Non-pigmented ciliary epithelial cell (primary cell): Measurements from ENCODE around the gene MBTPS1.

Source experiments
- DNase-seq: peaks from one replicate; pipeline ENCODE4 v3.0.0-alpha.2; 2010; ENCODE audit warnings: low read depth

The MBTPS1 gene

DNA sequence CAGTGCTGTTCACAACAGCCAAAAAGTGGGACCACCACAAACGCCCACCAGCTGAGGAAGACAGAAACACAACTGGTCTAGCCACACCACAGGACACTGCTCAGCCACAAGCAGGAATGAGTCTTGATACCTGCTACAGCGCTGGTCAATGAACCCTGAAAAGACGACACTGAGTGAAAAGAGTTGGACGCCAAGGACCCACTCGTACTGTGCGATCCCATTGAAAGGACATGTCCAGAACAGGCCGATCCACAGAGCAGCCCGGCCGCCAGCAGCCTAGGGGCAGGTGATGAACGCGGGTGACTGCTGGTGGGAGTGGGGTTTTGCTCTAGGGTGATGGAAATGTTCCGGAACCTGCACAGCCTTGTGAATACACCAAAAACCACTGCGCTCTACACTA lies 63.5 kb downstream of the MBTPS1 start:
- no peak for DNase-seq

DNA sequence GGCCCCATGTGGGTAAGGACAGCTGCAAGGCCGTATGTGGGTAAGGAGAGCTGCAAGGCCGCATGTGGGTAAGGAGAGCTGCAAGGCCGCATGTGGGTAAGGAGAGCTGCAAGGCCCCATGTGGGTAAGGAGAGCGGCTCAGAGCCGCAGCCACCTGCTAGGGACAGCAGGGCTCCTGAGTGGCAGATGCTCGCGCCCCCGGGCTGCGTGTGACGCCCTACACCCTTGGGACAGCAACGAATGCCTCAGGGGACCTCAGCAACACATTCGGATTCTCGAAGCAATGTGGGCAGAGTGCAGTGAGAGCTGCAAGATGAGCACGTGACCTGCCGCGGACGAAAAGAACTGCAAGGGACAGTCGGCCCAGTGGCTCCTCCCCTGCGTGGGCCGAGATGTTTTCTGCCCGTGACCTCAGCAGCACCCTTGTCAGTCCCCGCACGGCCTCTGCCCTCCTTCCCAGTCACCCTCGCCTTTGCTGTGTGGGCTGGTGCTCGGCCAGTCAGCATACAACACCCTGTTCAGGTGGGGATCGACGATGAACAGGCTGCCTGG lies 64.6 kb downstream of the MBTPS1 start:
- no peak for DNase-seq

DNA sequence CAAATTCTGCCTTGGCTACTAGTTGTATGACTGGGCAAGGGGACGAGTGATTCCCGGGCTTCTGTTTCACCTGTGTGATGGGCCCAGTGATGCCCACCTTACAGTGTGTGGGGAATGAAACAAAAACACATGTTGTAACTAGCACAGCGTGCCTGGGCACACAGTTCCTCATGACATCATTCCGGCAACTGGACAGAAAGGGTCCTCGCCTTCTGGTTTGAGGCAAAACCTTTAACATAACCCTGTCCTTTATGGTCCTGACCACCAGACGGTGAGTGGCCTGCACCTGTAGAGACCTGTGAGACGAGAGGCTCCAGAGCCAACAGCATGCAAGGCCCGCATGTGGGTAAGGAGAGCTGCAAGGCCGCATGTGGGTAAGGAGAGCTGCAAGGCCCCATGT lies 66.4 kb downstream of the MBTPS1 start:
- DNase-seq, result no peak

DNA sequence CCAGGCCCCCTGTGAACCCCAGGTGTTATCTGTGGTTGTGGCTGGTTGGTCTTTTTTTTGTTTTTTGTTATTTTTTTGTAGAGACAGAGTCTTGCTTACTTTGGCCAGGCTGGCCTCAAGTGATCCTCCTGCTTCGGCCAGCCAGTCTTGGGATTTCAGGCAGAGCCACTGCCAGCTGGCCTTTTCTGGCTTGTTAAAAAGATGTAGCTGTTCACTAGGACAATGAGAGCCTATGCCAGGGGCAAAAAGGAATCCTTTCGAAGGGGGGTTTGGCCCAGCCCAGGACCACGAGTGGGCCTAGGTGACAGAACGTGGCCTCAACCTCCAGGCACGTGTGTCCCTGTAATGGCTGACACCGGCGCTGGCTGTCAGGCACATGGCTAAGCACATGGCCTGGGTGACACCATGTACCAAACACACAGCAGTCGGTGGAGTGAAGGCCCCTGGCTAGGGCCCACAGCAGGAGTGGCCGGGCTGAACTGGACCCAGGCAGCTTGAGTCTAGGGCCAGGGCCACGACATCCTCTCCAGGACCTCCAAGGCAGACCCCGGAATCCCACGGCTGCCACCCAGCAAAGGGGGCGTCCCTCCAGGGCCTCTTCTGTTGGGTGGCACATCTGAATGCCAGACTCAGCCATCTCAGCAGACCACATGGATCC lies 67.2 kb downstream of the MBTPS1 start:
- no peak for DNase-seq

DNA sequence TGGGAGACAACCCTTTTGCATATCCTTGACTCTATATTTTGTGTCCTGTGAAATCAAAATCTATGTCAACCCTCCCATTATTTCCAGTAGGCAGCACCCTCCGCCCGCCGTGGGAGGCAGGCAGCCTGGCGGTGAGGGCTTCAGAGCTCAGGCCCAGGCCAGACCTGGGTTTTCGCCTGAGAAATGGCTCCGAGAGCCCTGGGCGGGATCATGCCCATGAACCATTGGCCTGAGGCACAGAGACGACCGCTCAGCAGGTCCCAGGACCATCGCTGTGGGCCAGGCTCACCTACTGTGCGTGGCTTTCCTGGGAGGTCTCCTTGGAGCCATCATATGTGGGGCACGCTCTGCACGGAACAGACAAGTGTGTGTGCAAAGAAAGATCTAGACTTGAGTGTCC lies 67.9 kb downstream of the MBTPS1 start:
- no peak for DNase-seq

DNA sequence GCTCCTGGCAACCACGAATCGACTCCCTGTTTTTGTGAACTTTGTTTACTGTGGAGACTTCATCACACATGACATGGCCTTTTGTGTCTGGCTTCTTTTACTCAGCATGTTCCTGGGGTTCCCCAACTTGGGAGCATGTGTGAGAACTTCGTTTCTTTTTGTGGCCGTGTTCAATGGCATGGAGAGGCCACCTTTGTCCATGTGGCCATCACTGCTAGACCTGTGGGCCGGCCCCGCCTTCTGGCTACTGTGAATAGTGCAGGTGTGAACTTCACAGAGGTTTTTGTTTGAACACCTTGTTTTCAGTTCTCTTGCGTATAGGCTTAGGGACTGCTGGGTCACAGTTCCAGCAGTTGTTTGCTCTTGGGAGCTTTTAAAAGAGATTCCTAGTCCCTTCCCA lies 68.5 kb downstream of the MBTPS1 start:
- no peak for DNase-seq

DNA sequence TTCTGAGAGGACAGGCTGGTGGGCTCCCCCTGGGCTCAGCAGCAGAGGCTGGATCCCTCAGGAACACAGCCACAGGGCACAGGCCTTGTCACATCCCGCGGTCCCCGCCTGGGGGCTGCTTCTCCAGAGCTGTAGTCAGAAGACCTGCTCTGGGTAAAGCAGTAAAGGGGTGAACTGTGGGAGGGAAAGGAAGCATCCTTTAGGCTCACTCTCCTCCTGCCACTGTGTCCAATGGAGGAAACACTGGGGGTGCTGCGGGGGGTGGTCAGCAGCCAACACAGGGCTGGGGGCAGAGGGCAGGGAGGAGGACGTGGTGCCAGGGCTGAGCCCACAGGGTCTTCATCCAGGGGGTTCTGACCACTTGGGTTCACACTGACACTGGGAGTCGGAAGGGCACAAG lies 69.1 kb downstream of the MBTPS1 start:
- DNase-seq, result no peak

DNA sequence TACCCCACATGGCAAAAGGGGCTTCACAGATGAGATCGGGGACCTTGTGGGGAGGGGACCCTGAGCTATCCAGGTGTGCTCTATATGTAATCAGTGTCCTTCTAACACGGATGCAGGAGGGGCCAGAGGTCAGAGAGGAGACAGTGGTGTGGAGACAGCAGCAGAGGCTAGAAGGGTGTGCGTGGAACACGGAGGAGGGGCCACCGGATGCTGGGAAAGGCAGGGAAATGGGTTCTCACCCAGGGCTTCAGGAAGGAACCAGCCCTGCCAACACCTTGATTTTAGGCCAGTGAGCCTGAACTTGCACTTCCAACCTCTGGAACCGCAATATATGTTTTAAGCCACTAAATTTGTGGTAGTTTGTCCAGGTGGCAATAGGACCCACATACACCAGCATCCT lies 69.5 kb downstream of the MBTPS1 start:
- DNase-seq, result no peak

DNA sequence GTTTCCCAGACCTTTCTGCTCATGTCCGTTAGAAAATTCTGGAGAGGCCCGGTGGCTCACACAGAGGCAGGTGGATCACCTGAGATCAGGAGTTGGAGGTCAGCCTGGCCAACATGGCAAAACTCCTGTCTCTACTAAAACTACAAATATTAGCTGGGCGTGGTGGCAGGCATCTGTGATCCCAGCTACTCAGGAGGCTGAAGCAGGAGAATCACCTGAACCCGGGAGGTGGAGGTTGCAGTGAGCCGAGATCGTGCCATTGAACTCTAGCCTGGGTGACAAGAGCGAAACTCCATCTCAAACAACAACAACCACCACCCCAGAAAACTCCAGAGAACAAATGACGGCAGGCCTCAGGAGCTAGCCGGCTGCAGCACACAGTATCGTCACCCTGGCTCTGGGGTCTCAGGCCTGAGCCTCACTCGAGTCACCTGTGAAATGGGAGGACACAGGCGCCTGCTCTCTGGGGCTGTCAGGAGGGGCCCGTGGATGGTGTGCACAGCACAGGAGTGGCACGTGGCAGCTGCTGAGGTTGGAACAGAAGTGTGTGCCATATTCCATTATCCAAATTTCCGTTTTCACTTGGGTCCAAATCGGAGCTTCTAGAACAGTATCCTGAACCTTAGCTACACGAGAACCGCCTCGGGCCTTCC lies 70.8 kb downstream of the MBTPS1 start:
- DNase-seq, result no peak

DNA sequence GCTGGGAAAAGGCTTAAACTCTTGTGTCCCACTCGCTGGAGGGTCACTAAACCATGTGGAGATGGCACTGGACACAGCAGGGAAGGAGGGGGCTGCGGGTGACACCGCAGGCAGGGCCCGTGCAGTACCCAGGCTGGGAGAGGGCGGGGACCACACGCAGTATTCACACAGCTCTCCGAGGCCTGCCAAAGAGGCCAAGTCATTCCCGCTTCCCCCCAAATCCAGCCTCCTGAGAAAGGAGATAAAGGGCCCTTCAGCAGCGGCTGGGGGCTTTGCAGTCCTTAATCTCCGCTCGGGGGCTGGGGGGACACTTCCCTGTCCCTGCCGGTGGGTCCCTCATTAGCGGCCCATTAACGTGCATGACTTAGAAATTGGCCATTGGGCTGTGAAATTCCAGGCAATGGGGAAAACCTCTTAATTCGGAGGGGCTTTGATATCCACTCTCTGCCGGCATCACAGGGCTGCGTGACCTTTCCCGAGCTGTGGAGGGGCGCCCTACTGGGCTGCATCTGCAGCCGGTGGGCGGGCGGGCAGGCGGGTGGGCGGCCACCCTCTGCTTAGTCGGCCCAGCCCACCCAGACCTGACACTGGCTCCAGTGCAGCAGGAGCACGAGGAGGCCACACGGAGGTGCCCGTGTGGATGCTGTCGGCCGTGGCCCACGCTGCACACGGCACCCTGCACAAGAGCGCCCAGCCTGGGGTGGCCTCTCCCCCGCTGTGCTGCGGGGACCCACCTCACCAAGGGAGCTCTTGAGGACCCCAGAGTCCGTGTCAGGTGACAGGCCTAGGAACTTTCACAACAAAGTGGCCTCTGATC lies 71.5 kb downstream of the MBTPS1 start:
- no peak for DNase-seq

DNA sequence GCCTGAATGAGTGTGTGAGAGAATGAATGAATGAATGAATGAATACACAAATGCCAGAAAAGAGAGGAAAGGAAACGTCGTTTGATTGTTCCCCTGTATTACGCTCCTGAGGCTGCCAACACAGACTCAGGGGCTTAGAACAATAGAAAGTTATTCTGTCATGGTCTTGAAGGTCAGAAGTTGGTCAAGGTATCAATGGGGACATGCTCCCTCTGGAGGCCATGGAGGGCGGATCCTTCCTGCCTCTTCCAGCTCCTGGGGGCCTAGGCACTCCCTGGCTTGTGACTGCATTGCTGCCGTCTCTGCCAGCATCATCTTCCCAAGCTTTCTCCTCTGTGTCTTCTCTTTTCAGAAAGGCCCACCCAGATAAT lies 72.6 kb downstream of the MBTPS1 start:
- DNase-seq, result no peak

DNA sequence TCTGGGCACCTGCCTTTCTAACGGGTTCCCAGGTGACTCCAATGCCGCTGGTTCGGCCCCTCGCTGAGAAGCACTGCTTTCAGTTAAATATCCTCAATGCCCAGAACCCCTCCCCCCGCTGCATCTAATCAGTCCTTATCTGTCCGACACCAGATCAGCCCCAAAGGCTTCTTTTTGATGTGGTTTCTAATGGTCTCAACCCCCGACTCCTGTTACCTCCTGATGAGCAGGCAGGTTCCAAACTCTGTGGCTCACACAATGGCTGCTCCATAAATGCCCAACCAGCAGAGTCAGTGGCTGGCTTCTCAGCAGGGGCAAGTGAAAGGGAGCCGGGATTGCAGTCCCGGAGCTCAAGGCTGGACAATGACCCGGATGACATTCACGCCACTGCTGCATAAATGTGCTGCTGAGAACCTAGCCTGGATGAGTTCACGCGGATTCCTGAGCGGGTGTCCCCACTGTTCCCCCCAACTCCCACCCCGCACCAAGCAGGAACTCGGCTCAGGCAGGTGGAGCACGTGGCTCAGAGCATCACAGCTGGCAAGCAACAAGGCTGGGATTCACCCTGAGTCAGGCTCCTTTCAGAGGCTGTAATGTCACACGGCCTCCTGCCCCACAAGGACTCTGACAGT lies 73.1 kb downstream of the MBTPS1 start:
- DNase-seq, result no peak

DNA sequence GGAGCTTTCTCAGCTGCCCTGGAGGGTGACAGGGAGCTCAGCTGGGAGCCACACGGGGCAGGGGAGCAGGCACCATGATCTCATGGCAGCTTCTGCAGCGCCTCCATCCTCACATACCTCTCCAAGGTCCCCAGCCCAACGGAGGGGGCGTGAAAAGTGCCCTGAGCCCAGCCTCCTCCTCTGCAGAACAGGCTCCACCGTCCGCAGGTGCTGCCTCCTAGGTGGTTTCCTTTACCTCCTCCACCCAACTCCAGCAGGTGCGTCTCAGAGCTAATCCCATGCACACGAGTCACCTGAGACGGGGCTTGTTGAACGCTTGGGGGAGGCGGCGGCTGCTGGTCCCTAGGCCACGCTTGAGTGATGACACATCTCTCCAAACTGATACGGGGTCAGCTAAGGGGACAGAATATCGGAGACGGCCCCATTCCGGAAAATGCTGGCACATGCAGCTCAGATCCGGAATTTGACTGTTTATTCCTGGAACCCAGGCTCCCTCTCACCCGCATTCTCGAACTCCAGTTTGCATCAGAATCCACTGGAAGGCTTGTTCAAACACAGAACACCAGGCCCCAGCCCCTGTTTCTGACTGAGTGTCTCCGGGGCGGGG lies 73.8 kb downstream of the MBTPS1 start:
- no peak for DNase-seq

DNA sequence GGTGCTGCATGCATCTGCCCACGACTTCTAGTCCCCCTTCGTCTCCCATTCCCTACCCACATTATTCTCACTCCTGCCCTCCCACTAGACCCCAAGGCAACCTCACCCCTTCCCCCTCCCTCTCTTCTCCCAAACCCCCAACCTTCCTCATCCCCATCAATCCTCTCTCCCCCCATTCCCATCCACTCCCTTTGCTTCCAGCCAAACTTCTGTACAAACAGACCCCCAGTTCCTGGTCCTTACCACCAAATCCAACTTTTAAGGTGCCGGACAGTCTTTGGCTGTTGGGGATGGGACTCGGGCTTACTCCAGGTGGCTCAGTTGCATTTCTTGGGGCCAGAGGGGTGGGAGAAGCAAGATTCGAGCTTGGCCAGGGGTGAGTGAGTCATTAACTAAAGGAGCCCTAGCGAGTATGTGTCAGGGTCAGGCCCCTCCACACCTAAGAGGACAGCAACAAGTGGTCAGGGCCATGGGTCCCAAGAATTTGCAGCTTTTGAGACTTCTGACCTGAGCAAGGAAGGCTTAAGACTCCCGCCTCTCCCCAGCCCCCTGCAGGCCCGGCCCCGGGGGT lies 74.3 kb downstream of the MBTPS1 start, which contains the start of gene SLC38A8:
Gene SLC38A8 (minus strand): TSS at position 488 of the 571 bp plus-strand sequence. CDS start 638 bp downstream, outside the sequence.
- DNase-seq, result no peak

DNA sequence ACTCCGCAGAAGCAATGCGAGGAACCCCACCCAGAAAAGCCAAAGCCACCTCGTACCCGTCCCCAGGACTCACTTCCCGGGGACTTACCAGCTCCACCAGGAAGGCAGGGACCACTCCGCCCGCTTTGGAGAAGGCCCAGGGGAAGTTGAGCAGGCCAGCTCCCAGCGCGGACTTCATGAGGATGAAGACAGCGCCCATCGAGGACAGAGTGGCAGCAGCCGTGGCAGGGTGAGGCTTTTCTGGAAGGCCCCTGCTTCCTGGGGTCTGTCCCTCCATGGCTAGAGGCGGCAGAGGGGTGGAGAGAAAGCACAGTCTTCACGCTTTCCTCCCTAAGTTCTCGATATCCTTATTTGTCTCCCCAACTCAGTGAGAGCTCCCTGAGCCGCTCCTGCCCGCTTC lies 74.9 kb downstream of the MBTPS1 start:
- DNase-seq, result no peak

DNA sequence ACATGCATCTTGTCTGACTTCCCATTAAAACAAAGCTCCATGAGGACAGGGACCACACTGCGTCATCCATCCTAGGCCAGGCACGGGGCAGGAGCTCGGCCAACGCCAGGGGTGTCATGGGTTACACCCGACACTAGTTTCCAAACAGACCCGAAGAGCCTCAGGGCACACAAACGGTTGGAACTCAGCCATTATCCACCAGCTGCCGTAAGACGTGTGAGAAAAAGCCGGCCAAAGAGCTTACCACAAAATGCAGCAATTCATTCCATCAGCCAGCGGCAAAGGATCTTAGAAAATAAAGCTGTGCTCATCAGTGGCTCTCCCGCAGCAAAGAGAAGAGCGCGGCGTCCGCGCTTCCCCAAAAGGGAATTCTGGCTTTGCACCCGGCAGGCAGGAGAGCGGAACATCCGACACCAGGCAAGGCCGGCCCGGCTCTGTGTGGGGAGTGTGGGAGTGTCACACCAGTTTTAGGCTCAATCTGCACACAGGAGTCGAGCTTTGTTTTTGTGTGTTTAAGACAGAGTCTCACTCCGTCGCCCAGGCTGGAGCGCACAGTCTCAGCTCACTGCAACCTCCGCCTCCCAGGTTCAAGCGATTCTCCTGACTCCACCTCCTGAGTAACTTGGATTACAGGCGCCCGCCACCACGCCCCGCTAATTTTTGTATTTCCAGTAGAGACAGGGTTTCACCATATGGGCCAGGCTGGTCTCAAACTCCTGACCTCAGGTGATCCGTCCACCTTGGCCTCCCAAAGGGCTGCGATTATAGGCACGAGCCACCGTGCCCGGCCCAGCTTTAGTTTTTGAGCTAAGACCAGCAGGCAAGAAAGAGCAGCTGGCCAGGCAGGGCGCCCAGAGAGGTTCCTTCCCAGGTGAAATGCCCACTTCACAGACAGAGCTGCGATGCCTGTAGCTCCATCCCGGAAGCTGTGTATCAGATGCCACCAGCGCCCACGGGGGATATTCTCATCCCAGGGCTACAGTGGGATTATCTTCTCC lies 75.6 kb downstream of the MBTPS1 start:
- no peak for DNase-seq

DNA sequence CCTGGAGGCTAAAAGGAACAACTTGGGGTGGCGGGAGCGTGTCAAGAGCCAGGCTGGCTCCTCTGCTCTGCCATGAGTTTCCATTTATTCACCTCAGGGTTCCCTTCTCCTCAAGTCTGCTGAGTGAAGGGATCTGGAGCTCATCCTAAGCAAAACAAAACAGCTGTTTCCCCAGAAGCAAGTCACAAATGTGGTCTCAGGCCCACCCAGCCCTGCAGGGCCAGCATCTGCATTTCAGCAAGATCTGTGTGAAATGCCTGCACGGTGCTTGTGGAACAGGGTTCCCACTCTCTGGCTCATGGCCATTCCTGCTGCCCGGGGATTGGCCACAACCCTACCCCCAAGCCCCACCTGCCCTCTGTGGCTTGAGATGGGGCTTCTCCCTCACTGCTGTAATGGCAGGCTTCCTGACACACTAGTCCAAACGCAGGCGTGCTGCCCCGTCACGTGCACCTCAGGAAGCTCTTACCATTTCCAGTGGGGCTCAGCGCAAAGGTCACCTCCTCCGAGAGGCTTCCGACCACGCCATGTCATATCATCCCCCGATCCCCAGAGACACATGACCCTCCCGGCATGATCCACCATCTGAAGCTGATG lies 76.4 kb downstream of the MBTPS1 start:
- DNase-seq, result no peak

DNA sequence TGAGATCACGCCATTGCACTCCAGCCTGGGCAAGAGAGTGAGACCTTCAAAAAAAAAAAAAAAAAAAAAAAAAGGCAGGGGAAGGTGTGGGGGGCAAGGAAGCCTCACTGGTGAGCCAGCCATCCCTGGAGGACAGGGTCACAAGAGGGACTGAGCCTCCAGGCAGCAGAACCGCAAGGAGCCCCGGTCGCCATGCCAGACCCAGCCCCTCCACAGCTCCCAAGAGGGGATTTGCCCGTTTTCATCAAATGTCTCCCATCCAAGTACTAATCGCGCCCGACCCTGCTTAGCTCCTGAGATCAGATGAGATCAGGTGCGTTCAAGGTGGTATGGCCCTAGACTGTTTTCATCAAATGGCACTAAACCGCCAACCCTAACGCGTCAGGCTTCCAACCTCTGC lies 77.0 kb downstream of the MBTPS1 start:
- no peak for DNase-seq

DNA sequence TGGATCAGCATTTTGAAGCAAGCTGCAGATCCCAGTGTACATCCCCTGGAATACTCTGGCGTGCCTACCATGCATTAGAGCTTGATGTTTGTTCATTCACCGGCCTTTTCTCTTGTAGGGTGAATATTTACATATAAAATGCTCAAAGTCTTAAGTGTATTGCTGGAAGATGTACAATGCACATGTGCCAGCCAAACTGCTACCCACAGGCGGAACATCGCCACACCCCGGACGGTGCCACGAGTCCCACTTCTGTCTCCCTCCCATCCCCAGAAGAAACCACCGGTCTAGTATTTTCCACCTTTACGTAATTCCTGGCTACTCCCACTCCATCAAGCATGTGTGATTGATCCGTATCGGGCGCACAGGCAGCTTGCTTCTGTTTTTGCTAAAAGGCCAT lies 78.3 kb downstream of the MBTPS1 start:
- DNase-seq, result no peak

DNA sequence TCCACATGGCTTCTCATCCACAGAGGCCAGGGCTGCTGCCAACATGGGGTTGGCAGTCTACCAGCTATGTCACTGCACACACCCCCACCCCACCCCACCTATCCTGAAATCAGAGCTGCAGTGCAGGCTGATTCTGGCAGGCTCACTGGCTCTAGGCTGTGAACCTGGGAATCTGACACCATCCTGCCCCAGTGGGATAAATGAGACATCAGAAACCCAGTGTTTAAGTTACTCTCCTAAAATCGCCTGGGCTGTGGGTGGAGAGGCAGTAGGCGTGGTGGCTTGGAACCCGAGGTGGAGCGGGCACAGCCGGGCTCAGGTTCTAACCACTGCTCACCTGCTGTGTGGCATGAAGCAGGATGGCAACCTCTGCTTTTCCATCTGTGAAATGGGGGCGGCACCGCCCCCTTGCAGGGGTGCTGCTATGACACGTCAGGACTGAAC lies 79.7 kb downstream of the MBTPS1 start:
- no peak for DNase-seq
